Keratinocyte (primary cell): Measurements from ENCODE around the gene NDUFA12.

ENCODE experiments used
- EZH2 ChIP-seq: IDR thresholded peaks from one replicate; pipeline ENCODE4 v1.6.1; 2012; ENCODE audit warnings: inconsistent platforms, mild to moderate bottlenecking, low read length, moderate library complexity
- TF ChIP-seq, protein P1 (sequence below), 3 experiments: IDR thresholded peaks in 1 of 3; conservative IDR thresholded peaks in 1 of 3; optimal IDR thresholded peaks in 1 of 3; 2 replicates in 2 of 3; 3 replicates in 1 of 3; pipeline versions ENCODE3 to v1.5.1; 2011; ENCODE audit warnings: low read length in 3 of 3, mild to moderate bottlenecking in 3 of 3, moderate library complexity in 2 of 3, control low read depth in 1 of 3, inconsistent platforms in 1 of 3; ENCODE audit not compliant: insufficient read depth in 2 of 3; ENCODE audit errors: extremely low read depth in 1 of 3

DNA sequence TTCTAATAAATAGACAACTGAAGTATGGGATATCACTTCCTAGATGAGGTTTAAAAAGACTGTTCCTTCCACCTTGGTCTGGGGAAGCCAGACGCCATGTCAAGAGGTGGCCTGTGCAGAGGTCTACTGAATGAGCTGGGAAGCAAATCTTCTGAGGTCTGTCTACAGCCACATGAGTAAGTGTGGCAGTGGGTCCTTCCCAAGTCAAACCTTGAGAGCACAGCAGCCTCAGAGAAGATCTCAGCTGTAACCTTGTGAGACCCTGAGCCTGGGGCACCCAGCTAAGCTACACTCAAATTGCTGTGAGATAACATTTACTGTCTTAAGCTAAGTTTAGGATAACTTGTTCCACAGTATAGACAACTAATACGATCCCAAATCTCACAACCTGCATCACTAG lies 20.2 kb downstream of the NDUFA12 start:
- TF ChIP-seq, protein P1, sequence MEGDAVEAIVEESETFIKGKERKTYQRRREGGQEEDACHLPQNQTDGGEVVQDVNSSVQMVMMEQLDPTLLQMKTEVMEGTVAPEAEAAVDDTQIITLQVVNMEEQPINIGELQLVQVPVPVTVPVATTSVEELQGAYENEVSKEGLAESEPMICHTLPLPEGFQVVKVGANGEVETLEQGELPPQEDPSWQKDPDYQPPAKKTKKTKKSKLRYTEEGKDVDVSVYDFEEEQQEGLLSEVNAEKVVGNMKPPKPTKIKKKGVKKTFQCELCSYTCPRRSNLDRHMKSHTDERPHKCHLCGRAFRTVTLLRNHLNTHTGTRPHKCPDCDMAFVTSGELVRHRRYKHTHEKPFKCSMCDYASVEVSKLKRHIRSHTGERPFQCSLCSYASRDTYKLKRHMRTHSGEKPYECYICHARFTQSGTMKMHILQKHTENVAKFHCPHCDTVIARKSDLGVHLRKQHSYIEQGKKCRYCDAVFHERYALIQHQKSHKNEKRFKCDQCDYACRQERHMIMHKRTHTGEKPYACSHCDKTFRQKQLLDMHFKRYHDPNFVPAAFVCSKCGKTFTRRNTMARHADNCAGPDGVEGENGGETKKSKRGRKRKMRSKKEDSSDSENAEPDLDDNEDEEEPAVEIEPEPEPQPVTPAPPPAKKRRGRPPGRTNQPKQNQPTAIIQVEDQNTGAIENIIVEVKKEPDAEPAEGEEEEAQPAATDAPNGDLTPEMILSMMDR (optimal IDR thresholded peaks at IDR 0.05 in 1 of 3, IDR thresholded peaks at IDR 0.05 in 1 of 3, conservative IDR thresholded peaks at IDR 0.05 in 1 of 3; ENCODE audit: extremely low read depth in 1 of 3, insufficient read depth in 2 of 3, low read length in 3 of 3): no peak
- TF ChIP-seq EZH2: no peak
